Aorta (tissue), 5 donors: Measurements from ENCODE around the gene STT3A. TPM values are rescaled to one million over a fixed set of nuclear protein-coding genes. Genes with fewer than 3 reads are reported as not detected.
A peak's percentile ranks its signal among the peaks of the same experiment; 100 is the strongest.

Source experiments
- ATAC-seq: fragments of 200-7000 bp; cut with Tn5 transposase; one replicate; pipeline ENCODE4 v1.9.1; 2022; ENCODE audit warnings: moderate library complexity; ENCODE audit not compliant: low FRiP score
- DNase-seq, 2 donors: peaks; one replicate each; pipeline ENCODE4 v3.0.0-alpha.2; 2020
- H3K27ac ChIP-seq, 2 donors: one replicate each; pipeline ENCODE4 v1.5.1; 2013; ENCODE audit warnings: low read length in 2 of 2, mild to moderate bottlenecking in 2 of 2, moderate library complexity in 2 of 2, control low read depth in 1 of 2, inconsistent platforms in 1 of 2, low read depth in 1 of 2
- H3K27me3 ChIP-seq, 2 donors: one replicate each; pipeline ENCODE4 v1.6.1; 2013; ENCODE audit warnings: control low read depth in 1 of 2, low read length in 1 of 2, mild to moderate bottlenecking in 1 of 2, moderate library complexity in 1 of 2; ENCODE audit not compliant: insufficient read depth in 2 of 2, control insufficient read depth in 1 of 2
- H3K36me3 ChIP-seq, 2 donors: one replicate each; pipeline ENCODE4 v1.6.1; 2013; ENCODE audit warnings: control low read depth in 1 of 2, low read length in 1 of 2, mild to moderate bottlenecking in 1 of 2; ENCODE audit not compliant: insufficient read depth in 2 of 2, control insufficient read depth in 1 of 2
- H3K4me1 ChIP-seq, 2 donors: one replicate each; pipeline ENCODE4 v1.6.1; 2013; ENCODE audit warnings: low read length in 2 of 2, control low read depth in 1 of 2, mild to moderate bottlenecking in 1 of 2, moderate library complexity in 1 of 2; ENCODE audit not compliant: insufficient read depth in 2 of 2, control insufficient read depth in 1 of 2
- H3K4me3 ChIP-seq, 2 donors: one replicate each; pipeline ENCODE4 v1.5.1; 2013; ENCODE audit warnings: low read length in 2 of 2, control low read depth in 1 of 2, mild to moderate bottlenecking in 1 of 2
- H3K9me3 ChIP-seq: one replicate; pipeline ENCODE4 v1.6.1; 2013; ENCODE audit warnings: mild to moderate bottlenecking, low read length; ENCODE audit not compliant: control insufficient read depth
- WGBS, 2 donors: extraction: QIAGEN DNeasy Blood & Tissue Kit; methylation state at CpG; one replicate each; pipeline ENCODE4 v1.1.7; 2013; 5-methylcytosine and 5-hydroxymethylcytosine counted together
- intact Hi-C, 2 donors: fragments of 100-400 bp; cut with DNase I; formaldehyde crosslinking; loops; one replicate each; pipeline versions ENCODE4 v1.14.2 to v1.15.0; 2022
- polyA plus RNA-seq, 2 donors: library from polyadenylated mRNA; stranded (reverse); fragments of 200-250 nt; gene quantifications; one replicate each; pipeline ENCODE4 v1.2.3, GENCODE V29; 2013
- total RNA-seq, 2 donors: library from RNA; stranded (reverse); fragmentation: NEBNext Ultra II Directional; extraction: Animal tissue kit (Norgen Biotek cat#: 25700); gene quantifications; one replicate each; pipeline ENCODE4 v1.2.1, GENCODE V29; 2021
- donor health status: healthy with polysubstance abuse.
- donor health status: Bipolar disorder and iron deficiency.
- donor health status: DM: no; HTN: no; CAD: no.
- donor health status: DM: no; HTN: no; CAD: no.
- donor health status: DM: yes; HTN: yes; CAD: no.

STT3A gene
- total and polyA plus RNA-seq, 4 donors = 19.8 to 112 (median 83.2) TPM

GRCh38 chr11:125625225-125625629 is 32.6 kb downstream of the STT3A start:
- Histone ChIP-seq H3K4me1 (peaks cover 5 to 6% of the 10 kb centered on the region in 2 donors), H3K27ac (peak overlapping the region; percentile 20 to 57), H3K36me3 (peaks cover 0 to 3% of the 10 kb centered on the region in 2 donors), H3K4me3 (peak overlapping the region; percentile 45 to 62), H3K9me3 (no peaks in the 10 kb centered on the region), H3K27me3 (no peaks in the 10 kb centered on the region)
- intact Hi-C loops = loop anchor here (5.0 to 10.0 kb wide), 2 partner anchors 33 to 260 kb away; partner anchors contain the start of genes HYLS1 (in 2 of the 2) and STT3A (in 1 of the 2)
- 0% methylated on average over 20 of the region's 20 CpGs for WGBS, 2 donors
- peak; percentile 67 for ATAC-seq
- no peak for DNase-seq

- WGBS, 2 donors = 0% methylated on average over 50 to 51 of the region's 51 CpGs
- ATAC-seq (peak; percentile 96), DNase-seq (peak; percentile 93 to 95)
- H3K27ac ChIP-seq = peak overlapping the region; percentile 20 to 57
- H3K9me3 ChIP-seq = no peaks in the 10 kb centered on the region
- no peaks in the 10 kb centered on the region for H3K27me3 ChIP-seq
- peaks cover 0 to 3% of the 10 kb centered on the region in 2 donors for H3K36me3 ChIP-seq
- H3K4me3 ChIP-seq = peak overlapping the region; percentile 45 to 62
- intact Hi-C loops = loop anchor here (5.0 to 10.0 kb wide), 2 partner anchors 33 to 259 kb away; partner anchors contain the start of genes HYLS1 (in 2 of the 2) and STT3A (in 1 of the 2)
- H3K4me1 ChIP-seq = peaks cover 5 to 6% of the 10 kb centered on the region in 2 donors
Measured at GRCh38 chr11:125625630-125626287, 33.1 kb downstream of the STT3A start.

- no peak for ATAC-seq
- Histone ChIP-seq H3K27ac (peak overlapping the region in 1 of 2 donors; percentile 18), H3K36me3 (no peaks in the 10 kb centered on the region), H3K27me3 (no peaks in the 10 kb centered on the region), H3K9me3 (no peaks in the 10 kb centered on the region), H3K4me1 (peaks cover 5 to 6% of the 10 kb centered on the region in 2 donors), H3K4me3 (peak overlapping the region; percentile 21 to 45)
- WGBS, 2 donors = 0 to 1% methylated on average over 12 to 18 of the region's 18 CpGs
- DNase-seq = no peak
- intact Hi-C loops = loop anchor here (5.0 to 10.0 kb wide), 2 partner anchors 34 to 258 kb away; partner anchors contain the start of genes HYLS1 (in 2 of the 2) and STT3A (in 1 of the 2)
Measured at GRCh38 chr11:125626288-125626950, 33.8 kb downstream of the STT3A start.

GRCh38 chr11:125627236-125627910 is 34.7 kb downstream of the STT3A start:
- no peak overlapping the region for H3K4me3 ChIP-seq
- no peak for ATAC-seq

GRCh38 chr11:125637840-125638239 is 45.2 kb downstream of the STT3A start:
- 86 to 89% methylated on average over 3 of the region's 3 CpGs for WGBS, 2 donors
- H3K27me3 ChIP-seq = no peaks in the 10 kb centered on the region
- ATAC-seq (no peak), DNase-seq (no peak)
- no peaks in the 10 kb centered on the region for H3K36me3 ChIP-seq
- H3K4me3 ChIP-seq = no peak overlapping the region
- intact Hi-C loops = no loop called here
- no peaks in the 10 kb centered on the region for H3K4me1 ChIP-seq
- H3K27ac ChIP-seq = no peak overlapping the region
- no peaks in the 10 kb centered on the region for H3K9me3 ChIP-seq

More at GRCh38 chr11:125627236-125627910, 34.7 kb downstream of the STT3A start:
- intact Hi-C loops = loop anchor here (5.0 to 10.0 kb wide), 2 partner anchors 35 to 257 kb away; partner anchors contain the start of genes HYLS1 (in 2 of the 2) and STT3A (in 1 of the 2)
- Histone ChIP-seq H3K36me3 (no peaks in the 10 kb centered on the region), H3K9me3 (no peaks in the 10 kb centered on the region), H3K27me3 (no peaks in the 10 kb centered on the region), H3K27ac (no peak overlapping the region), H3K4me1 (peaks cover 0 to 4% of the 10 kb centered on the region in 2 donors)
- no peak for DNase-seq
- WGBS, 2 donors = 61 to 63% methylated on average over 7 of the region's 7 CpGs

GRCh38 chr11:125638315-125638714 is 45.7 kb downstream of the STT3A start:
- H3K27ac ChIP-seq = no peak overlapping the region
- no peak for DNase-seq
- intact Hi-C loops = no loop called here
- H3K4me3 ChIP-seq = no peak overlapping the region
- 83 to 100% methylated on average over 1 of the region's 1 CpG for WGBS, 2 donors
- H3K27me3 ChIP-seq = no peaks in the 10 kb centered on the region
- H3K9me3 ChIP-seq = no peaks in the 10 kb centered on the region
- ATAC-seq = no peak
- no peaks in the 10 kb centered on the region for H3K36me3 ChIP-seq
- no peaks in the 10 kb centered on the region for H3K4me1 ChIP-seq

GRCh38 chr11:125645871-125646270 is 53.2 kb downstream of the STT3A start:
- H3K36me3 ChIP-seq = no peaks in the 10 kb centered on the region
- H3K4me3 ChIP-seq = no peak overlapping the region
- H3K27me3 ChIP-seq = no peaks in the 10 kb centered on the region
- intact Hi-C loops = no loop called here
- no peaks in the 10 kb centered on the region for H3K4me1 ChIP-seq
- DNase-seq = no peak
- no peaks in the 10 kb centered on the region for H3K9me3 ChIP-seq
- no peak for ATAC-seq
- H3K27ac ChIP-seq = no peak overlapping the region
- 92 to 97% methylated on average over 3 of the region's 3 CpGs for WGBS, 2 donors

GRCh38 chr11:125649465-125650166 is 57.0 kb downstream of the STT3A start:
- no peaks in the 10 kb centered on the region for H3K9me3 ChIP-seq
- DNase-seq (no peak), ATAC-seq (no peak)
- no peaks in the 10 kb centered on the region for H3K36me3 ChIP-seq
- intact Hi-C loops = no loop called here
- no peak overlapping the region for H3K4me3 ChIP-seq
- H3K27me3 ChIP-seq = no peaks in the 10 kb centered on the region
- no peaks in the 10 kb centered on the region for H3K4me1 ChIP-seq
- H3K27ac ChIP-seq = no peak overlapping the region
- WGBS, 2 donors = 93 to 94% methylated on average over 6 of the region's 6 CpGs
